GM19240 (cell line): ENCODE measurements around the gene ERP44.

Source experiments
- DNase-seq: peaks from one replicate; pipeline ENCODE4 v3.0.0; 2011; ENCODE audit warnings: low spot score; ENCODE audit not compliant: insufficient read length

ERP44 gene

DNA sequence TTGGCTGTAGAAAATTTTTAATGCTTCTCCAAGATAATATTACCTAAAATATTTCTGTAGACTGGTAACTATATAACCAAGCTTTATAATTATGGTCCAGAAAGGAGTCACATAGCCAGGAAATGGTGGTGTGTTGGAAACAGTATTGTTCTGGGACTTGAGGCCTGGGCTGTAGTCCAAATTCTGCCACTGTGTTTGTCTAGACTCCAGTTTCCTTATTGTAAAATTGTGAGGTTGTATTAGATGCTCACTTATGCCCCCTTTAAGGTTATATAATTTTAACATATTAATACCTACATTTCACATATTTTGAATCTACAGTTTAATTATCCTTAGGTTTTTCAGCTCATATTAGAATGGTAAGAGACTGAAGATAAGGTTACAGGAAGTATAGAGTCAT, 149.9 kb downstream of the ERP44 start:
- no peak for DNase-seq

DNA sequence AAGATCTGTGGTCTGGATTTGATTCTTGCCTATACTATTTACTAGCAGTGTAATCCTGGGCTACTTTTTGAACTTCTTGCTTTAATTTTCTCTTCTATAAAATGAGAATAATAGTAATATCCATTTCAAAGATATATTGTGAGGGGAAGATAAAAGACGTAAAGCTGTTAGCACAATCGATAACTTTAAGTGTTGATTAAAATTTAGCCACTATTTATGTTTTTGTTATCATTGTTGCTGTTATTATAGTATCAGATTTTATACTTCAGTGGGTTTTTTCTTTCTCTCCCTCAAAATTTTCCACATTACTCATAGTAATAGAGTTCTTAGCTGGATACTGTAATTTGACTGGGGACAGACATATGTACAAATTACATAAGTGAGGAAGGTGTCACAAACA, 150.3 kb downstream of the ERP44 start:
- DNase-seq: no peak

DNA sequence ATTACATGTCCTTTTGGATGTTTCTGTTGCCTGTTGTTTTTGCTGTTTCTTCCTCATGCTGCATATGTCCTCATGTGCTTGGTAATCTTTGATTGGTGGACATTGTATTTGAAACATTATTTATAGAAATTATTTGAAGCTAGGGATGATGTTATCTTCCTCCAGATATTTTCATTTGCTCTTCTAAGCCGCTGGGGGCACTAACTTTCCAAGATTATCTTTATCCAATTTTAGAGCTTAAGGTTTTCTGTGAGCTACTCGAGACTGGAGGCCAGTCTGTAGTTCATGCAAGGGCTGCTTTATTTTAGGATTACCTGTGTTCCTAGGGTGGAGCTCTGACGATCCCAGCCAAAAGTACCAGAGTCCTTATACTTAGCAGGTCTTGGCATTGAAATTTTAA, 151.4 kb downstream of the ERP44 start:
- no peak for DNase-seq

DNA sequence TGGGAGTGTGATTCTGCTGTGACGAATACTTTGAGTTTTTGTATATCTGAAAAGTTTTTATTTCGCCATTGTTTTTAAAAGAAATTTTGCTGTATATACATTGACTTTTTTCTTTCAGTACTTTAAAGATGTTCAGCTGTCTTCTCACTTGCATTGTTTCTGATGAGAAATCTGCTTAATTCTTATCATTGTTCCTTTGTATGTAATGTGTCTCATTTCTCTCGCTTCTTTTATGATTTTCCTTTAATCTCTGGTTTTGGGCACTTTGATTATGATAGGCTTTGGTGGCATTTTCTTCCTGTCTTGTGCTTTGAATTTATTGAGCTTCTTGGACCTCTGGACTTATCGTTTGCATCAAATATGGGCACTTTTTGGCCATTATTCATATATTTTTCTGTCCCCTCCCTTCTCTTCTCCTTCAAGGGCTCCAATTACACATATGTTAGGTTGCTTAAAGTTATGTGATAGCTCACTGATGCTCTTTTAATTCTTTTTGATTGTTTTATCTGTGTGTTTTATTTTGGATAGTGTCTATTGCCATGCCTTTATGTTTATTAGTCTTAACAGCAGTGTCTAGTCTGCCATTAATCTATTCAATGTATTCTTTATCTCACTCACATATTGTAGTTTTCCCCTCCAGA, 161.7 kb downstream of the ERP44 start:
- no peak for DNase-seq

DNA sequence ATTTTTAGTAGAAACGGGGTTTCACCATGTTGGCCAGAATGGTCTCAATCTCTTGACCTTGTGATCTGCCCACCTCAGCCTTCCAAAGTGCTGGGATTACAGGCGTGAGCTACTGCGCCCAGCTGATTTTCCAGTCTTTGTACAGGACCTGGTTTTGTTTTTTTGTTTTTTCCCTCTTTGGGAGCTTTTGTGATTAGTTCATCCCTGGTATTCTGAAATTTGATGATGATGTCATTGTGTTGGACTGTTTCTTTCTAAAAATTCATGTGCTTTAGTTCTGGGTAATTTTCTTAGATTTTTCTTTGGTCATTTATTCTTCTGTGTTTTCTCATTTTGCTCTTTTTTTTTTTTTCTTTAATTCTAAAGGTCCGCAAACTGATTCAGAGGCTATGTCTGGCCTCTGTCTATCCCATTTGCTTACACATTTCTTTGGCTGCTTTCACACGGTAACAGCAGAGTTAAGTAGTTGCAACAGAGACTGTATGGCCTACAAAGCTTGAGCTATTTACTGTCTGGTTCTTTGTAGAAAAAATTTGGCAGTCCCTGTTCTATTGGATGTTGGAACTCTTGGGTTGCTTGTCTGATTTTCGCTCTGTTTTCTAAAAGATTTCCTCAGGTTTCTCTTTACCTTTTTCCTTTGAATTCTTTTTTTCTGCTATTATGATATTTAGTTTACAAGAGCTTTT, 167.5 kb downstream of the ERP44 start:
- no peak for DNase-seq

DNA sequence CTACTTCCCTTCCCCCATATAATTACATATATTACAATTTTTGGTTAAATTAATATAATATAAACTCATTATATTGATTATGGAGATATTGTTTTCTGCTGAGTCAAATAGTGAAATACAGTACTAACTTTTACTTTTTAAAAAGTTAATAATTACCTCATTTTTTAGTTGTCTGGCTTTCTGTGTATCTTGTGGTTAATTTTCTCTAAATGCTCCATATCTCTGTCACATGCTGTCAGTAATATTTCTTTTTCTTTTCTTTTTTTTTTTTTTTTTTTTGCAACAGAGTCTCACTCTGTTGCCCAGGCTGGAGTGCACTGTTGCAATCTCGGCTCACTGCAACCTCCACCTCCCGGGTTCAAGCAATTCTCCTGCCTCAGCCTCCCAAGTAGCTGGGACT, 169.1 kb downstream of the ERP44 start:
- DNase-seq: no peak
